NCI-H2196 treated with DMSO at 0.1 percent for 48 hours (cell line): Measurements from ENCODE around the gene AP1G2.
A peak's percentile ranks its signal among the peaks of the same experiment; 100 is the strongest.

Experiments
- DNase-seq: peaks from one replicate; lab custom pipeline; 2025; ENCODE audit not compliant: unreplicated experiment; lab: John Stamatoyannopoulos, UW

AP1G2 gene

GRCh38 chr14:23520899-23521533, 46.6 kb downstream of the AP1G2 start:
- no peak for DNase-seq

- no peak for DNase-seq
Observed at GRCh38 chr14:23518709-23519108, 48.9 kb downstream of the AP1G2 start.

GRCh38 chr14:23517650-23518326, 49.8 kb downstream of the AP1G2 start:
- DNase-seq, result no peak

GRCh38 chr14:23514644-23514957, 53.0 kb downstream of the AP1G2 start:
- peak; percentile 91 for DNase-seq

- peak; percentile 70 for DNase-seq
Observed at GRCh38 chr14:23513818-23514643, 53.6 kb downstream of the AP1G2 start.

DNA sequence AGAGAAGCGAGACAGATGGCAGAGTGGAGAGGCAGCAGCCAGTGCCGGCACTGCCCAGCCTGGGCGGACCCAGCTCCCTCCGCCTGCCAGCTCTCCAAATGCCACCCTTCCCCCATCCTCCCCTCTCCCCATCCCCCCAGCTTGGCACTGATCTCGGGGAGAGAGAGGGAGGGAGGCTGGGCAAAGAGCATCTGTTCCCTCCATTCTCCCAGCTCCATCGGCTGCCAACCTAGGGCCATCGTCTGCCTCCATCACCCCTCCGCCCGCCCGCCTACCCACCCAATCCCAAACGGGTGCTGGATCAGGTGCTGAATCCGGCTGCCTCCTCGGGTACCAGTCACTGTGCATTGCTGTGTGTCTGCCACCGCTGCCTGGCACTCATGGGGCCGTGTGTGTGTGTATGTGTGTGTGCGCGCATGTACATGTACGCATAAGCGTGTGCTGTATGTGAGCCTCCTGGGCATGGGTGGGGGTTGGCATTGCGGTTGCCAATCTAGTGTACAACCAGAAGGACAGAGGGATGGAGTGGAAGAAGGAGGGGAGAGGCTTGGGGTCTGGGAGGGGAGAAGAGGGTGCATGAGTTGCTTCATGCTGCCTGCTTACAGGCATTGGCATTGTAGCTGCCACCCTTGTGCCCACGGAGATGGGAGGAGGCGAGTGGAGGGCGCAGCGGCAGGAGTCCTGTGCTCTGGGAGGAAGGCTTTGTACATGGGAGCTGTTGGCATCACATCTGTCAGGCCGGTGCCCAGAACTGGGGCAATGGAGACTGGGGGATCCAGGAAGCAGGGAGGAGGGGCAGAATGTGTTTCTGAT, 54.4 kb downstream of the AP1G2 start:
- DNase-seq, result peak; percentile 83

- peak; percentile 26 for DNase-seq
Observed at GRCh38 chr14:23512156-23512555, 55.4 kb downstream of the AP1G2 start.
